H1 (cell line): ENCODE results near the gene AATK. TPM values are rescaled to one million over a fixed set of nuclear protein-coding genes. Genes with fewer than 3 reads are reported as not detected.

ENCODE experiments used
- CTCF ChIA-PET: fragments of 300-600 bp; sonication (Branson Sonifier 250); formaldehyde crosslinking; loops from one replicate; lab custom pipeline; 2021; ENCODE audit not compliant: partially characterized antibody; lab: Charles Lee
- POLR2A ChIA-PET: fragments of 300-600 bp; sonication (Branson Sonifier 250); formaldehyde crosslinking; loops from one replicate; lab custom pipeline; 2021; ENCODE audit warnings: inconsistent platforms; ENCODE audit not compliant: partially characterized antibody; lab: Charles Lee
- DNase-seq, 2 experiments: peaks; one replicate each; pipeline versions ENCODE4 v3.0.0 to v3.0.0-alpha.2; 2010 to 2022; ENCODE audit warnings: low spot score in 2 of 2, low read depth in 1 of 2, mixed read lengths in 1 of 2
- FAIRE-seq: peaks from 2 replicates; lab custom pipeline; 2011; peaks lifted over from hg19 to GRCh38; lab: Jason Lieb, UNC
- H2AFZ ChIP-seq: 2 replicates; pipeline ENCODE4 v1.8.1; 2012; ENCODE audit warnings: low read length, inconsistent platforms
- H2AK5ac ChIP-seq: 2 replicates; pipeline ENCODE4 v1.6.1; 2013; ENCODE audit warnings: low read depth, low read length
- H2BK120ac ChIP-seq: replicated peaks from 2 replicates; pipeline ENCODE3; 2013; ENCODE audit warnings: low read depth, low read length, inconsistent platforms
- H2BK12ac ChIP-seq: 2 replicates; pipeline ENCODE4 v1.6.1; 2013; ENCODE audit warnings: low read depth, low read length
- H2BK15ac ChIP-seq: 2 replicates; pipeline ENCODE4 v1.6.1; 2013; ENCODE audit warnings: low read length
- H2BK20ac ChIP-seq: 2 replicates; pipeline ENCODE4 v1.6.1; 2013; ENCODE audit warnings: low read length
- H2BK5ac ChIP-seq: 2 replicates; pipeline ENCODE4 v1.6.1; 2013; ENCODE audit warnings: low read depth, low read length
- H3K14ac ChIP-seq: 2 replicates; pipeline ENCODE4 v1.6.1; 2013; ENCODE audit warnings: inconsistent platforms; ENCODE audit not compliant: insufficient read length
- H3K18ac ChIP-seq: 2 replicates; pipeline ENCODE4 v1.6.1; 2013; ENCODE audit warnings: low read length; ENCODE audit errors: extremely low read depth
- H3K23ac ChIP-seq: 2 replicates; pipeline ENCODE4 v1.6.1; 2013; ENCODE audit warnings: inconsistent platforms; ENCODE audit not compliant: insufficient read length
- H3K23me2 ChIP-seq: 2 replicates; pipeline ENCODE4 v1.6.1; 2013; ENCODE audit warnings: low read depth, low read length
- H3K27ac ChIP-seq: 2 replicates; pipeline ENCODE4 v1.6.1; 2011; ENCODE audit warnings: low read depth, low read length, inconsistent platforms
- H3K27me3 ChIP-seq, 4 experiments: replicated peaks in 1 of 4; 1 replicate in 1 of 4; 2 replicates in 3 of 4; pipeline versions ENCODE4 v1.6.1 to v1.8.1; 2011 to 2013; ENCODE audit warnings: low read length in 3 of 4, mild to moderate bottlenecking in 3 of 4, inconsistent platforms in 2 of 4, mixed read lengths in 2 of 4, moderate library complexity in 1 of 4; ENCODE audit not compliant: control insufficient read depth in 3 of 4, insufficient read depth in 3 of 4; ENCODE audit errors: extremely low read depth in 1 of 4
- H3K36me3 ChIP-seq, 4 experiments: 2 replicates each; pipeline versions ENCODE4 v1.6.1 to v1.8.1; 2011 to 2013; ENCODE audit warnings: mild to moderate bottlenecking in 4 of 4, low read length in 3 of 4, moderate library complexity in 2 of 4, control low read depth in 1 of 4, inconsistent platforms in 1 of 4; ENCODE audit not compliant: insufficient read depth in 4 of 4, control insufficient read depth in 2 of 4
- H3K4ac ChIP-seq: replicated peaks from 2 replicates; pipeline ENCODE3; 2013; ENCODE audit warnings: low read length, low read depth, mixed read lengths, inconsistent platforms; ENCODE audit not compliant: insufficient read length
- H3K4me1 ChIP-seq, 4 experiments: replicated peaks in 1 of 4; 1 replicate in 1 of 4; 2 replicates in 3 of 4; pipeline versions ENCODE4 v1.6.1 to v1.8.1; 2011 to 2013; ENCODE audit warnings: low read length in 3 of 4, inconsistent platforms in 2 of 4, mixed read lengths in 1 of 4; ENCODE audit not compliant: insufficient read depth in 4 of 4, control insufficient read depth in 3 of 4
- H3K4me2 ChIP-seq, 2 experiments: 2 replicates each; pipeline versions ENCODE4 v1.6.1 to v1.8.1; 2011 to 2013; ENCODE audit warnings: low read depth in 2 of 2, low read length in 2 of 2, control low read depth in 1 of 2, inconsistent platforms in 1 of 2, mild to moderate bottlenecking in 1 of 2; ENCODE audit not compliant: insufficient read depth in 1 of 2
- H3K4me3 ChIP-seq, 4 experiments: fragments of 200-600, 300-600 bp in 1 of 4; sonication (generic), shearing (Covaris generic), sonication (Bioruptor Twin) in 1 of 4; 2 replicates each; pipeline versions ENCODE4 v1.5.1 to v1.8.1; 2011 to 2016; ENCODE audit warnings: low read length in 4 of 4, low read depth in 3 of 4, control low read depth in 2 of 4, inconsistent platforms in 2 of 4, mild to moderate bottlenecking in 2 of 4, mixed read lengths in 1 of 4, moderate library complexity in 1 of 4; ENCODE audit not compliant: insufficient read depth in 2 of 4; ENCODE audit errors: extremely low read depth in 1 of 4
- H3K56ac ChIP-seq: replicated peaks from 2 replicates; pipeline ENCODE3; 2013; ENCODE audit warnings: low read depth, mild to moderate bottlenecking, mixed read lengths, low read length, inconsistent platforms; ENCODE audit not compliant: insufficient read length
- H3K79me1 ChIP-seq: 2 replicates; pipeline ENCODE4 v1.6.1; 2013; ENCODE audit warnings: low read depth, low read length, control low read depth
- H3K79me2 ChIP-seq, 2 experiments: 2 replicates each; pipeline versions ENCODE4 v1.6.1 to v1.8.1; 2012 to 2013; ENCODE audit warnings: low read length in 2 of 2, mild to moderate bottlenecking in 2 of 2, inconsistent platforms in 1 of 2; ENCODE audit not compliant: insufficient read depth in 2 of 2, control insufficient read depth in 1 of 2
- H3K9ac ChIP-seq, 4 experiments: replicated peaks in 1 of 4; 1 replicate in 1 of 4; 2 replicates in 3 of 4; pipeline versions ENCODE4 v1.6.1 to v1.8.1; 2011 to 2013; ENCODE audit warnings: low read depth in 3 of 4, low read length in 3 of 4, control low read depth in 2 of 4, mild to moderate bottlenecking in 2 of 4, moderate library complexity in 2 of 4, inconsistent platforms in 1 of 4; ENCODE audit errors: extremely low read depth in 1 of 4
- H3K9me3 ChIP-seq, 2 experiments: 2 replicates each; pipeline versions ENCODE4 v1.6.1 to v1.8.1; 2012 to 2013; ENCODE audit warnings: mild to moderate bottlenecking in 2 of 2, moderate library complexity in 2 of 2, control low read depth in 1 of 2, inconsistent platforms in 1 of 2, low read depth in 1 of 2, low read length in 1 of 2, mixed read lengths in 1 of 2; ENCODE audit not compliant: insufficient read depth in 2 of 2
- H4K20me1 ChIP-seq, 2 experiments: replicated peaks in 1 of 2; 2 replicates each; pipeline versions ENCODE3 to v1.8.1; 2011 to 2013; ENCODE audit warnings: inconsistent platforms in 2 of 2, low read length in 2 of 2, mild to moderate bottlenecking in 1 of 2; ENCODE audit not compliant: insufficient read depth in 2 of 2, control insufficient read depth in 1 of 2
- H4K5ac ChIP-seq: 2 replicates; pipeline ENCODE4 v1.6.1; 2013; ENCODE audit warnings: low read length, low read depth, mixed read lengths, inconsistent platforms; ENCODE audit not compliant: insufficient read length
- H4K8ac ChIP-seq: 2 replicates; pipeline ENCODE4 v1.8.0; 2013; ENCODE audit warnings: mild to moderate bottlenecking, moderate library complexity, low read length, inconsistent platforms; ENCODE audit not compliant: insufficient read depth; ENCODE audit errors: extremely low read depth
- H4K91ac ChIP-seq: replicated peaks from 2 replicates; pipeline ENCODE3; 2013; ENCODE audit warnings: low read length, mixed read lengths, inconsistent platforms; ENCODE audit not compliant: insufficient read length
- BRCA1 ChIP-seq: IDR thresholded peaks from 2 replicates; pipeline ENCODE4 v1.6.1; 2012; ENCODE audit warnings: low read depth, low read length, improper control_type of control experiment
- CEBPB ChIP-seq: IDR thresholded peaks from 2 replicates; pipeline ENCODE4 v1.6.1; 2012; ENCODE audit warnings: low read depth, low read length
- FOSL1 ChIP-seq: IDR thresholded peaks from 2 replicates; pipeline ENCODE4 v1.6.1; 2011; ENCODE audit warnings: mild to moderate bottlenecking, low read depth, low read length, moderate library complexity; ENCODE audit not compliant: insufficient read depth
- NANOG ChIP-seq: IDR thresholded peaks from 2 replicates; pipeline ENCODE4 v1.6.1; 2011; ENCODE audit warnings: low read length, low read depth, mild to moderate bottlenecking, inconsistent platforms; ENCODE audit not compliant: insufficient read depth, poor library complexity, severe bottlenecking
- RBBP5 ChIP-seq: IDR thresholded peaks from 2 replicates; pipeline ENCODE4 v1.7.1; 2012; ENCODE audit warnings: low read depth, mild to moderate bottlenecking, inconsistent platforms, low read length, moderate library complexity, borderline replicate concordance
- SP2 ChIP-seq: IDR thresholded peaks from 2 replicates; pipeline ENCODE4 v1.6.1; 2012; ENCODE audit warnings: mild to moderate bottlenecking, low read length, inconsistent platforms
- WGBS, 2 experiments: shearing (Covaris generic) in 1 of 2; methylation state at CpG; one replicate each; pipeline versions ENCODE4 v1.1.6 to v1.1.7; 2013 to 2015; ENCODE audit warnings: low lambda C conversion rate in 2 of 2, mixed read lengths in 2 of 2, inconsistent platforms in 1 of 2, low coverage in 1 of 2, missing lambda C conversion rate in 1 of 2; ENCODE audit not compliant: insufficient replicate concordance in 2 of 2, insufficient coverage in 1 of 2, insufficient read length in 1 of 2; ENCODE audit errors: extremely low coverage in 1 of 2, missing lambda C conversion rate in 1 of 2; 5-methylcytosine and 5-hydroxymethylcytosine counted together
- polyA plus RNA-seq, 7 experiments: library from polyadenylated mRNA; depleted of rRNA in 3 of 7; stranded (reverse) in 5 of 7; unstranded in 2 of 7; fragments of >200 nt in 5 of 7; fragments of 200-250 nt in 2 of 7; gene quantifications; 1 replicate in 5 of 7; 2 replicates in 1 of 7; 4 replicates in 1 of 7; pipeline versions ENCODE4 v1.2.1 to v1.2.3, GENCODE V29; 2011 to 2013; ENCODE audit warnings: missing spikeins in 2 of 7, mixed read lengths in 2 of 7
- total RNA-seq: library from RNA; stranded (reverse); fragmentation: NEBNext Ultra II Directional; extraction: Animal tissue kit (Norgen Biotek cat#: 25700); gene quantifications from 2 replicates; pipeline ENCODE4 v1.2.1, GENCODE V29; 2021
- TF ChIP-seq, protein P1 (sequence below), 3 experiments: IDR thresholded peaks; 1 replicate in 2 of 3; 2 replicates in 1 of 3; pipeline versions ENCODE4 v1.5.1 to v1.6.1; 2011; ENCODE audit warnings: low read length in 3 of 3, mild to moderate bottlenecking in 3 of 3, inconsistent platforms in 2 of 3, low read depth in 1 of 3, moderate library complexity in 1 of 3; ENCODE audit not compliant: insufficient read depth in 1 of 3; ENCODE audit errors: control extremely low read depth in 1 of 3
- TF ChIP-seq, protein P2 (sequence below): IDR thresholded peaks from 2 replicates; pipeline ENCODE4 v1.6.1; 2012; ENCODE audit warnings: inconsistent platforms

Gene AATK
- total and polyA plus RNA-seq, 2 of the 8 experiments (the other 6 are each of a cell fraction or from before 2014, with no cell fraction given) = 1.7 to 3.5 TPM

DNA sequence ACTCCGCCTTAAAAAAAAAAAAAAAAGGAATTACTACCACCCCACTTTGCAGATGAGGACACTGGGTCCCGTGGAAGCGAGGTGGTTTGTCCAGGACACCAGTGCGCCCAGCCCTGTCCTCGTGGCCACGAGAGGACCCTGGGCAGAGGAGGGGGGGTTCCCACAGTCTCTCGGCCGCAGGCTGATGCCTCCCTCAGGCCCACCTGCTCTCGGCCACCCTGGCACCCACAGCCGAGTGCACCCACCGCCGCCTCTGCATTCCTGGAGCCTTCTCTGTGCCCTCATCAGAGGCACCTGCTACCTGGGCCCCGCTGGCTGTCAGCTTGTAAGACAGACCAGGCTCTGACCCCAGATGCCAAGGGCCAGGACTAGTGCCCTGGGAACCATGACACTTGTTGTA is 28.8 kb downstream of the AATK start:
- CTCF ChIA-PET = no interaction called here
- no peak overlapping the region for H3K4ac ChIP-seq
- peaks cover 8 to 12% of the 10 kb centered on the region in 2 experiments; a peak in 2 of 4 replicates for H3K9me3 ChIP-seq
- POLR2A ChIA-PET = no interaction called here
- H3K14ac ChIP-seq = no peak overlapping the region
- no peak overlapping the region for H4K8ac ChIP-seq
- H3K18ac ChIP-seq = no peak overlapping the region
- H3K27ac ChIP-seq = no peak overlapping the region
- no peak overlapping the region for H2BK20ac ChIP-seq
- TF ChIP-seq RBBP5 (no peak), FOSL1 (no peak), SP2 (no peak), NANOG (no peak), CEBPB (no peak), BRCA1 (no peak)
- TF ChIP-seq, protein P1, sequence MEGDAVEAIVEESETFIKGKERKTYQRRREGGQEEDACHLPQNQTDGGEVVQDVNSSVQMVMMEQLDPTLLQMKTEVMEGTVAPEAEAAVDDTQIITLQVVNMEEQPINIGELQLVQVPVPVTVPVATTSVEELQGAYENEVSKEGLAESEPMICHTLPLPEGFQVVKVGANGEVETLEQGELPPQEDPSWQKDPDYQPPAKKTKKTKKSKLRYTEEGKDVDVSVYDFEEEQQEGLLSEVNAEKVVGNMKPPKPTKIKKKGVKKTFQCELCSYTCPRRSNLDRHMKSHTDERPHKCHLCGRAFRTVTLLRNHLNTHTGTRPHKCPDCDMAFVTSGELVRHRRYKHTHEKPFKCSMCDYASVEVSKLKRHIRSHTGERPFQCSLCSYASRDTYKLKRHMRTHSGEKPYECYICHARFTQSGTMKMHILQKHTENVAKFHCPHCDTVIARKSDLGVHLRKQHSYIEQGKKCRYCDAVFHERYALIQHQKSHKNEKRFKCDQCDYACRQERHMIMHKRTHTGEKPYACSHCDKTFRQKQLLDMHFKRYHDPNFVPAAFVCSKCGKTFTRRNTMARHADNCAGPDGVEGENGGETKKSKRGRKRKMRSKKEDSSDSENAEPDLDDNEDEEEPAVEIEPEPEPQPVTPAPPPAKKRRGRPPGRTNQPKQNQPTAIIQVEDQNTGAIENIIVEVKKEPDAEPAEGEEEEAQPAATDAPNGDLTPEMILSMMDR (IDR thresholded peaks at IDR 0.05; ENCODE audit: control extremely low read depth in 1 of 3, insufficient read depth in 1 of 3, low read depth in 1 of 3, low read length in 3 of 3) = no peak
- TF ChIP-seq, protein P2, sequence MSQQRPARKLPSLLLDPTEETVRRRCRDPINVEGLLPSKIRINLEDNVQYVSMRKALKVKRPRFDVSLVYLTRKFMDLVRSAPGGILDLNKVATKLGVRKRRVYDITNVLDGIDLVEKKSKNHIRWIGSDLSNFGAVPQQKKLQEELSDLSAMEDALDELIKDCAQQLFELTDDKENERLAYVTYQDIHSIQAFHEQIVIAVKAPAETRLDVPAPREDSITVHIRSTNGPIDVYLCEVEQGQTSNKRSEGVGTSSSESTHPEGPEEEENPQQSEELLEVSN = no peak
- no peak overlapping the region for H3K4me2 ChIP-seq
- H3K79me2 ChIP-seq = no peaks in the 10 kb centered on the region
- no peak overlapping the region for H3K9ac ChIP-seq
- no peaks in the 10 kb centered on the region for H3K27me3 ChIP-seq
- H4K20me1 ChIP-seq = peaks cover 2 to 9% of the 10 kb centered on the region in 2 experiments
- DNase-seq (no peak), FAIRE-seq (no peak)
- no peak overlapping the region for H3K23ac ChIP-seq
- WGBS, 2 experiments = 90% methylated on average over 9 of the region's 13 CpGs; no CpG with 5 or more reads in 1 of the 2 experiments
- peaks cover 3% of the 10 kb centered on the region; the same call in 1 of the 2 replicates for H3K23me2 ChIP-seq
- no peak overlapping the region for H3K56ac ChIP-seq
- no peak overlapping the region for H2BK15ac ChIP-seq
- H4K5ac ChIP-seq = no peak overlapping the region
- no peaks in the 10 kb centered on the region for H3K36me3 ChIP-seq
- H4K91ac ChIP-seq = no peak overlapping the region
- H2AFZ ChIP-seq = no peak overlapping the region
- H2AK5ac ChIP-seq = no peak overlapping the region
- H3K79me1 ChIP-seq = no peaks in the 10 kb centered on the region; the same call in 1 of the 2 replicates
- peaks cover 0 to under 1% (median 0%) of the 10 kb centered on the region in 4 experiments; a peak in 1 of 7 replicates for H3K4me1 ChIP-seq
- H2BK5ac ChIP-seq = no peak overlapping the region
- no peak overlapping the region for H3K4me3 ChIP-seq
- no peak overlapping the region for H2BK120ac ChIP-seq
- no peak overlapping the region for H2BK12ac ChIP-seq
